OCI-LY1 (cell line): ENCODE data around the gene CRAMP1.
"Not testable (repeated sequence)": the region's sequence is repeated elsewhere in the genome, so short reads cannot be mapped to it uniquely, and the experiment has no call there.

Source experiments
- H2AFZ ChIP-seq: fragments of 200-600 bp; sonication (generic), shearing (Covaris generic); 2 replicates; pipeline ENCODE4 v1.6.0; 2014; ENCODE audit warnings: antibody characterized with exemption, mild to moderate bottlenecking, low read length
- H3F3A ChIP-seq: fragments of 200-600 bp; sonication (generic), shearing (Covaris generic); 2 replicates; pipeline ENCODE4 v1.6.0; 2014; ENCODE audit warnings: mild to moderate bottlenecking, antibody characterized with exemption, low read length, moderate library complexity; ENCODE audit not compliant: insufficient read depth
- H3K27ac ChIP-seq: fragments of 200-600 bp; sonication (generic); 2 replicates; pipeline ENCODE4 v1.5.1; 2014; ENCODE audit warnings: low read length, mixed run types, mild to moderate bottlenecking, low read depth; ENCODE audit not compliant: poor library complexity, severe bottlenecking
- H3K27me3 ChIP-seq: fragments of 200-600 bp; sonication (generic); 2 replicates; pipeline ENCODE4 v1.6.0; 2014; ENCODE audit warnings: antibody characterized with exemption, mild to moderate bottlenecking, low read length, moderate library complexity; ENCODE audit not compliant: insufficient read depth
- H3K36me3 ChIP-seq: fragments of 200-600 bp; sonication (generic); 2 replicates; pipeline ENCODE4 v1.6.1; 2014; ENCODE audit warnings: mild to moderate bottlenecking, antibody characterized with exemption, low read length, moderate library complexity, mixed read lengths; ENCODE audit not compliant: insufficient read depth
- H3K4me1 ChIP-seq: fragments of 200-600 bp; sonication (generic); 2 replicates; pipeline ENCODE4 v1.5.1; 2014; ENCODE audit warnings: mild to moderate bottlenecking, low read length, moderate library complexity; ENCODE audit not compliant: insufficient read depth, severe bottlenecking
- H3K4me2 ChIP-seq: fragments of 200-600 bp; sonication (generic), shearing (Covaris generic); 2 replicates; pipeline ENCODE4 v1.6.1; 2014; ENCODE audit warnings: low read length
- H3K4me3 ChIP-seq: fragments of 200-600 bp; sonication (generic); 2 replicates; pipeline ENCODE4 v1.5.1; 2014; ENCODE audit warnings: low read length, low read depth, mild to moderate bottlenecking, mixed read lengths; ENCODE audit not compliant: poor library complexity, severe bottlenecking
- H3K79me2 ChIP-seq: fragments of 200-600 bp; shearing (Covaris generic); 2 replicates; pipeline ENCODE4 v1.6.1; 2016; ENCODE audit warnings: mixed run types, low read length, mixed read lengths; ENCODE audit not compliant: insufficient read depth
- H3K9ac ChIP-seq: fragments of 200-600 bp; sonication (generic), shearing (Covaris generic); 2 replicates; pipeline ENCODE4 v1.6.1; 2014; ENCODE audit warnings: mild to moderate bottlenecking, low read length, mixed read lengths
- H3K9me2 ChIP-seq: fragments of 200-600 bp; sonication (generic), shearing (Covaris generic); 2 replicates; pipeline ENCODE4 v1.6.1; 2014; ENCODE audit warnings: low read depth, mild to moderate bottlenecking, low read length, mixed read lengths
- H3K9me3 ChIP-seq: fragments of 200-600 bp; shearing (Covaris generic); 2 replicates; pipeline ENCODE4 v1.6.1; 2014; ENCODE audit warnings: low read length, mixed read lengths
- H4K20me1 ChIP-seq: fragments of 200-600 bp; sonication (generic), shearing (Covaris generic); 2 replicates; pipeline ENCODE4 v1.6.0; 2016; ENCODE audit warnings: mild to moderate bottlenecking, low read length; ENCODE audit not compliant: insufficient read depth
- EZH2 ChIP-seq: fragments of 200-600 bp; sonication (generic), shearing (Covaris generic); IDR thresholded peaks from 2 replicates; pipeline ENCODE4 v1.8.0; 2017; ENCODE audit warnings: borderline replicate concordance, mixed run types, mild to moderate bottlenecking, antibody characterized with exemption, low read length, moderate library complexity, mixed read lengths
- TF ChIP-seq, protein P1 (sequence below): fragments of 200-600 bp; sonication (generic), shearing (Covaris generic); IDR thresholded peaks from 2 replicates; pipeline ENCODE4 v1.5.1; 2017; ENCODE audit warnings: mild to moderate bottlenecking, antibody characterized with exemption, low read length, moderate library complexity, mixed read lengths

CRAMP1 gene

GRCh38 chr16:1590366-1590765 is 21.8 kb upstream of the CRAMP1 start:
- H3F3A ChIP-seq = no peaks in the 10 kb centered on the region
- no peaks in the 10 kb centered on the region for H3K36me3 ChIP-seq
- H3K9me2 ChIP-seq = no peaks in the 10 kb centered on the region
- H3K9me3 ChIP-seq = no peaks in the 10 kb centered on the region
- H4K20me1 ChIP-seq = no peaks in the 10 kb centered on the region
- no peaks in the 10 kb centered on the region for H3K27me3 ChIP-seq
- no peak overlapping the region for H3K4me2 ChIP-seq
- H3K9ac ChIP-seq = no peak overlapping the region
- TF ChIP-seq, protein P1, sequence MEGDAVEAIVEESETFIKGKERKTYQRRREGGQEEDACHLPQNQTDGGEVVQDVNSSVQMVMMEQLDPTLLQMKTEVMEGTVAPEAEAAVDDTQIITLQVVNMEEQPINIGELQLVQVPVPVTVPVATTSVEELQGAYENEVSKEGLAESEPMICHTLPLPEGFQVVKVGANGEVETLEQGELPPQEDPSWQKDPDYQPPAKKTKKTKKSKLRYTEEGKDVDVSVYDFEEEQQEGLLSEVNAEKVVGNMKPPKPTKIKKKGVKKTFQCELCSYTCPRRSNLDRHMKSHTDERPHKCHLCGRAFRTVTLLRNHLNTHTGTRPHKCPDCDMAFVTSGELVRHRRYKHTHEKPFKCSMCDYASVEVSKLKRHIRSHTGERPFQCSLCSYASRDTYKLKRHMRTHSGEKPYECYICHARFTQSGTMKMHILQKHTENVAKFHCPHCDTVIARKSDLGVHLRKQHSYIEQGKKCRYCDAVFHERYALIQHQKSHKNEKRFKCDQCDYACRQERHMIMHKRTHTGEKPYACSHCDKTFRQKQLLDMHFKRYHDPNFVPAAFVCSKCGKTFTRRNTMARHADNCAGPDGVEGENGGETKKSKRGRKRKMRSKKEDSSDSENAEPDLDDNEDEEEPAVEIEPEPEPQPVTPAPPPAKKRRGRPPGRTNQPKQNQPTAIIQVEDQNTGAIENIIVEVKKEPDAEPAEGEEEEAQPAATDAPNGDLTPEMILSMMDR = no peak
- no peak for TF ChIP-seq EZH2
- no peak overlapping the region for H3K27ac ChIP-seq
- H2AFZ ChIP-seq = no peak overlapping the region
- no peaks in the 10 kb centered on the region for H3K4me1 ChIP-seq
- no peaks in the 10 kb centered on the region for H3K79me2 ChIP-seq
- H3K4me3 ChIP-seq = no peak overlapping the region

- Histone ChIP-seq H2AFZ (no peak overlapping the region), H4K20me1 (no peaks in the 10 kb centered on the region), H3K4me1 (no peaks in the 10 kb centered on the region), H3K36me3 (no peaks in the 10 kb centered on the region), H3K9me3 (no peaks in the 10 kb centered on the region), H3K4me3 (no peak overlapping the region), H3K27me3 (no peaks in the 10 kb centered on the region), H3K27ac (no peak overlapping the region), H3K4me2 (no peak overlapping the region), H3K79me2 (no peaks in the 10 kb centered on the region), H3K9me2 (no peaks in the 10 kb centered on the region), H3K9ac (no peak overlapping the region), H3F3A (no peaks in the 10 kb centered on the region)
- TF ChIP-seq, protein P1 = no peak
- no peak for TF ChIP-seq EZH2
These were observed 21.0 kb upstream of the CRAMP1 start for GRCh38 chr16:1590930-1591705.

DNA sequence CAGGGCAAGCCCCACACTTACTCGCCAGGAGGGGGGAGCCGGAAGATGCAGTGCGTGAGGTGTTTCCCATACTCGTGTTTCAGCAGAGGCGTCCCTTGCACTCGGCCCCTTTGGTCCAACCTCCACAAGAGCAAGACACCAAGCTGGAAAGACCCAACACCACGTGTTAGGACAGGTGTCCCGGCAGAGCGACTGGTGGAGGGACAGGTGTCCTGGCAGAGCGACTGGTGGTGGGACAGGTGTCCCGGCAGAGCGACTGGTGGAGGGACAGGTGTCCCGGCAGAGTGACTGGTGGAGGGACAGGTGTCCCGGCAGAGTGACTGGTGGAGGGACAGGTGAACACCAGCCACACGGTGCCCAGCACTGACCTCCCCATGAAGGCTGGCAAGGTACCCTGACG is 19.7 kb upstream of the CRAMP1 start:
- H3K9me2 ChIP-seq = no peaks in the 10 kb centered on the region
- no peak overlapping the region for H3K9ac ChIP-seq
- no peak for TF ChIP-seq EZH2
- TF ChIP-seq, protein P1 = no peak
- H3K27ac ChIP-seq = no peak overlapping the region
- H3K36me3 ChIP-seq = no peaks in the 10 kb centered on the region
- no peaks in the 10 kb centered on the region for H3K4me1 ChIP-seq
- H3K9me3 ChIP-seq = no peaks in the 10 kb centered on the region
- no peaks in the 10 kb centered on the region for H3K79me2 ChIP-seq
- no peaks in the 10 kb centered on the region for H3F3A ChIP-seq
- H3K4me2 ChIP-seq = no peak overlapping the region
- H4K20me1 ChIP-seq = no peaks in the 10 kb centered on the region
- H3K27me3 ChIP-seq = no peaks in the 10 kb centered on the region
- H2AFZ ChIP-seq = no peak overlapping the region
- H3K4me3 ChIP-seq = no peak overlapping the region

GRCh38 chr16:1595511-1595910 is 16.6 kb upstream of the CRAMP1 start:
- not testable (repeated sequence) for H3K79me2 ChIP-seq, H2AFZ ChIP-seq, H3K27ac ChIP-seq, H3K36me3 ChIP-seq, H3K9ac ChIP-seq, H3K4me3 ChIP-seq, H3K4me2 ChIP-seq, H4K20me1 ChIP-seq, H3K4me1 ChIP-seq, H3F3A ChIP-seq, H3K27me3 ChIP-seq, H3K9me3 ChIP-seq, H3K9me2 ChIP-seq
